ENCODE measurements around the gene TASOR2. TPM values are rescaled to one million over a fixed set of nuclear protein-coding genes. Genes with fewer than 3 reads are reported as not detected.

The TASOR2 gene
- total RNA-seq, 1 donor from 2014 or later = 87.2 TPM

GRCh38 chr10:5639066-5639465 lies 45.6 kb upstream of the TASOR2 start:
- H3K36me3 ChIP-seq (ENCODE audit: insufficient read depth, low read length) = no peaks in the 10 kb centered on the region
- no peaks in the 10 kb centered on the region for H3K4me1 Mint-ChIP-seq (ENCODE audit: low read depth, unreplicated experiment)
- H3K79me2 ChIP-seq (ENCODE audit: insufficient read depth, low read length) = no peaks in the 10 kb centered on the region
- no peaks in the 10 kb centered on the region for H3K9me3 Mint-ChIP-seq (ENCODE audit: unreplicated experiment)
- H3K4me1 ChIP-seq (ENCODE audit: insufficient read depth, low read length) = no peaks in the 10 kb centered on the region
- no peak overlapping the region for H3K4me2 ChIP-seq (ENCODE audit: low read length)
- no peaks in the 10 kb centered on the region for H3K9me3 ChIP-seq (ENCODE audit: insufficient read depth, low read depth, low read length)
- peaks cover 1% of the 10 kb centered on the region for H3K27me3 Mint-ChIP-seq (ENCODE audit: low read depth, unreplicated experiment)
- no peak overlapping the region for H2AFZ ChIP-seq (ENCODE audit: low read depth, low read length)
- H3K4me3 Mint-ChIP-seq (ENCODE audit: unreplicated experiment) = no peak overlapping the region
- TF ChIP-seq EZH2 (IDR thresholded peaks at IDR 0.05; ENCODE audit: insufficient read depth, low read length) (no peak), CTCF (IDR thresholded peaks at IDR 0.05; ENCODE audit: insufficient read depth, low read depth, low read length) (no peak)
- no peak overlapping the region for H3K27ac Mint-ChIP-seq (ENCODE audit: unreplicated experiment)
- no peak for FAIRE-seq
- H3K36me3 Mint-ChIP-seq (ENCODE audit: low read depth, unreplicated experiment) = peaks cover 2% of the 10 kb centered on the region
- H3K27me3 ChIP-seq (ENCODE audit: insufficient read depth, low read length) = no peaks in the 10 kb centered on the region
- H3K27ac ChIP-seq (ENCODE audit: low read depth, low read length) = no peak overlapping the region
- H3K4me3 ChIP-seq (ENCODE audit: insufficient read depth, low read depth, low read length) = no peak overlapping the region
- DNase-seq (ENCODE audit: low read depth) = no peak
- no peaks in the 10 kb centered on the region for H4K20me1 ChIP-seq (ENCODE audit: insufficient read depth, low read length)
- no peak overlapping the region for H3K9ac ChIP-seq (ENCODE audit: low read length)

GRCh38 chr10:5640036-5640435 lies 44.6 kb upstream of the TASOR2 start:
- Mint-ChIP-seq H3K27me3 (ENCODE audit: low read depth, unreplicated experiment) (peaks cover 1% of the 10 kb centered on the region), H3K4me3 (ENCODE audit: unreplicated experiment) (no peak overlapping the region), H3K4me1 (ENCODE audit: low read depth, unreplicated experiment) (no peaks in the 10 kb centered on the region), H3K27ac (ENCODE audit: unreplicated experiment) (no peak overlapping the region), H3K9me3 (ENCODE audit: unreplicated experiment) (no peaks in the 10 kb centered on the region), H3K36me3 (ENCODE audit: low read depth, unreplicated experiment) (peaks cover 2% of the 10 kb centered on the region)
- no peaks in the 10 kb centered on the region for H3K36me3 ChIP-seq (ENCODE audit: insufficient read depth, low read length)
- H3K4me3 ChIP-seq (ENCODE audit: insufficient read depth, low read depth, low read length) = no peak overlapping the region
- no peaks in the 10 kb centered on the region for H3K4me1 ChIP-seq (ENCODE audit: insufficient read depth, low read length)
- H3K9me3 ChIP-seq (ENCODE audit: insufficient read depth, low read depth, low read length) = no peaks in the 10 kb centered on the region
- no peak overlapping the region for H2AFZ ChIP-seq (ENCODE audit: low read depth, low read length)
- no peak overlapping the region for H3K27ac ChIP-seq (ENCODE audit: low read depth, low read length)
- no peaks in the 10 kb centered on the region for H4K20me1 ChIP-seq (ENCODE audit: insufficient read depth, low read length)
- no peak for TF ChIP-seq CTCF (IDR thresholded peaks at IDR 0.05; ENCODE audit: insufficient read depth, low read depth, low read length)
- no peak for TF ChIP-seq EZH2 (IDR thresholded peaks at IDR 0.05; ENCODE audit: insufficient read depth, low read length)
- H3K79me2 ChIP-seq (ENCODE audit: insufficient read depth, low read length) = no peaks in the 10 kb centered on the region
- H3K27me3 ChIP-seq (ENCODE audit: insufficient read depth, low read length) = no peaks in the 10 kb centered on the region
- DNase-seq (ENCODE audit: low read depth) = no peak
- no peak overlapping the region for H3K9ac ChIP-seq (ENCODE audit: low read length)
- no peak overlapping the region for H3K4me2 ChIP-seq (ENCODE audit: low read length)
- FAIRE-seq = no peak

- Mint-ChIP-seq H3K4me1 (ENCODE audit: low read depth, unreplicated experiment) (no peaks in the 10 kb centered on the region), H3K27me3 (ENCODE audit: low read depth, unreplicated experiment) (peaks cover 1% of the 10 kb centered on the region), H3K36me3 (ENCODE audit: low read depth, unreplicated experiment) (peaks cover 2% of the 10 kb centered on the region), H3K4me3 (ENCODE audit: unreplicated experiment) (no peak overlapping the region), H3K9me3 (ENCODE audit: unreplicated experiment) (no peaks in the 10 kb centered on the region), H3K27ac (ENCODE audit: unreplicated experiment) (no peak overlapping the region)
- no peaks in the 10 kb centered on the region for H3K36me3 ChIP-seq (ENCODE audit: insufficient read depth, low read length)
- H3K9me3 ChIP-seq (ENCODE audit: insufficient read depth, low read depth, low read length) = no peaks in the 10 kb centered on the region
- no peak overlapping the region for H2AFZ ChIP-seq (ENCODE audit: low read depth, low read length)
- FAIRE-seq = no peak
- no peak for TF ChIP-seq CTCF (IDR thresholded peaks at IDR 0.05; ENCODE audit: insufficient read depth, low read depth, low read length)
- TF ChIP-seq EZH2 (IDR thresholded peaks at IDR 0.05; ENCODE audit: insufficient read depth, low read length) = no peak
- no peaks in the 10 kb centered on the region for H3K4me1 ChIP-seq (ENCODE audit: insufficient read depth, low read length)
- no peak overlapping the region for H3K4me2 ChIP-seq (ENCODE audit: low read length)
- H4K20me1 ChIP-seq (ENCODE audit: insufficient read depth, low read length) = no peaks in the 10 kb centered on the region
- no peak overlapping the region for H3K27ac ChIP-seq (ENCODE audit: low read depth, low read length)
- H3K27me3 ChIP-seq (ENCODE audit: insufficient read depth, low read length) = no peaks in the 10 kb centered on the region
- no peaks in the 10 kb centered on the region for H3K79me2 ChIP-seq (ENCODE audit: insufficient read depth, low read length)
- no peak overlapping the region for H3K4me3 ChIP-seq (ENCODE audit: insufficient read depth, low read depth, low read length)
- H3K9ac ChIP-seq (ENCODE audit: low read length) = no peak overlapping the region
- DNase-seq (ENCODE audit: low read depth) = no peak
These were observed 44.1 kb upstream of the TASOR2 start for GRCh38 chr10:5640501-5640900.

Measured in astrocyte (in vitro differentiated cells and primary cell).